H1 (cell line): ENCODE measurements around the gene IL17RA.

Source experiments
- CTCF ChIP-seq, 3 experiments: IDR thresholded peaks; 1 replicate in 2 of 3; 2 replicates in 1 of 3; pipeline versions ENCODE4 v1.5.1 to v1.6.1; 2011; ENCODE audit warnings: low read length in 3 of 3, mild to moderate bottlenecking in 3 of 3, inconsistent platforms in 2 of 3, low read depth in 1 of 3, moderate library complexity in 1 of 3; ENCODE audit not compliant: insufficient read depth in 1 of 3; ENCODE audit errors: control extremely low read depth in 1 of 3
- EZH2 ChIP-seq: fragments of 200-600 bp; sonication (generic); IDR thresholded peaks from 2 replicates; pipeline ENCODE4 v1.7.1; 2012; ENCODE audit warnings: low read depth, mild to moderate bottlenecking, moderate library complexity, low read length, inconsistent platforms; ENCODE audit not compliant: severe bottlenecking
- POLR2A ChIP-seq, 2 experiments: IDR thresholded peaks; 1 replicate in 1 of 2; 2 replicates in 1 of 2; pipeline ENCODE4 v1.6.1; 2011; ENCODE audit warnings: low read depth in 2 of 2, low read length in 2 of 2, mild to moderate bottlenecking in 2 of 2; ENCODE audit errors: control extremely low read depth in 1 of 2
- RFX5 ChIP-seq: IDR thresholded peaks from 2 replicates; pipeline ENCODE4 v1.6.1; 2011; ENCODE audit warnings: low read depth, low read length, improper control_type of control experiment, borderline replicate concordance
- SRF ChIP-seq: IDR thresholded peaks from 2 replicates; pipeline ENCODE4 v1.6.1; 2011; ENCODE audit warnings: mild to moderate bottlenecking, low read depth, low read length, moderate library complexity
- TAF1 ChIP-seq: IDR thresholded peaks from 2 replicates; pipeline ENCODE4 v1.6.1; 2011; ENCODE audit warnings: mild to moderate bottlenecking, low read depth, low read length
- TCF12 ChIP-seq: IDR thresholded peaks from 2 replicates; pipeline ENCODE4 v1.6.1; 2011; ENCODE audit warnings: low read depth, mild to moderate bottlenecking, low read length
- USF2 ChIP-seq: IDR thresholded peaks from 2 replicates; pipeline ENCODE4 v1.6.1; 2011; ENCODE audit warnings: low read length, improper control_type of control experiment

- no peak for TF ChIP-seq EZH2
- TF ChIP-seq POLR2A (IDR thresholded peaks at IDR 0.05; ENCODE audit: control extremely low read depth in 1 of 2, low read depth in 2 of 2, low read length in 2 of 2): no peak
- no peak for TF ChIP-seq CTCF (IDR thresholded peaks at IDR 0.05; ENCODE audit: control extremely low read depth in 1 of 3, insufficient read depth in 1 of 3, low read depth in 1 of 3, low read length in 3 of 3)
- TF ChIP-seq TCF12: no peak
- TF ChIP-seq USF2: no peak
- no peak for TF ChIP-seq RFX5
- TF ChIP-seq TAF1: no peak
- TF ChIP-seq SRF: no peak
These were observed 22.2 kb downstream of the IL17RA start for GRCh38 chr22:17106785-17107546.
